ENCODE measurements around the gene ATP5F1D.

The ATP5F1D gene

DNA sequence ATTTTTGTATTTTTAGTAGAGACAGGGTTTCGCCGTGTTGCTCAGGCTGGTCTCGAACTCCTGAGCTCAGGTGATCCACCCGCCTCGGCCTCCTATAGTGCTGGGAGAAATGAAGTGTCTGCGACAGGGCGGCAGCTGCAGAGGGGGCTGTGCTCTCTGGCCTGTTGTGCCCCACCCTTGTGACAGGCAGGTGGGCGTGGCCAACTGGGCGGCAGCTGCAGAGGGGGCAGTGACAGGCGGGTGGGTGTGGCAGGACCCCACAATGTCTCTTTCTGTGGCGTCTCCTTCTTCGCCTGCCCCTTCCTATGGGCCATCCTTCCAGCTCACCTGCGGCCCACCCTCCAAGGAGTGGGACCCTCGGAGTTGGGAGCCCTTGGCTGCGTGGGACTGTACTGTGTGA, 24.2 kb upstream of the ATP5F1D start:
- Histone ChIP-seq H3K9me3 (ENCODE audit: insufficient read depth, low read length) (no peaks in the 10 kb centered on the region), H3K36me3 (ENCODE audit: insufficient read depth, insufficient read length, low read length) (peaks cover 79% of the 10 kb centered on the region), H3K27me3 (ENCODE audit: insufficient read depth, insufficient read length) (no peaks in the 10 kb centered on the region), H3K9ac (ENCODE audit: insufficient read length, low read depth) (no peak overlapping the region), H3K4me1 (ENCODE audit: insufficient read depth, insufficient read length) (peaks cover 46% of the 10 kb centered on the region), H3K4me3 (ENCODE audit: insufficient read length, low read depth) (no peak overlapping the region)
- no peak for TF ChIP-seq SUZ12 (IDR thresholded peaks at IDR 0.05; ENCODE audit: extremely low read depth, insufficient read depth, insufficient read length)
- TF ChIP-seq YY1 (IDR thresholded peaks at IDR 0.05; ENCODE audit: insufficient read depth, insufficient read length): no peak
- no peak for TF ChIP-seq ZNF274 (IDR thresholded peaks at IDR 0.05; ENCODE audit: low read depth, low read length)
- no peak for DNase-seq (ENCODE audit: low read depth, low spot score)

DNA sequence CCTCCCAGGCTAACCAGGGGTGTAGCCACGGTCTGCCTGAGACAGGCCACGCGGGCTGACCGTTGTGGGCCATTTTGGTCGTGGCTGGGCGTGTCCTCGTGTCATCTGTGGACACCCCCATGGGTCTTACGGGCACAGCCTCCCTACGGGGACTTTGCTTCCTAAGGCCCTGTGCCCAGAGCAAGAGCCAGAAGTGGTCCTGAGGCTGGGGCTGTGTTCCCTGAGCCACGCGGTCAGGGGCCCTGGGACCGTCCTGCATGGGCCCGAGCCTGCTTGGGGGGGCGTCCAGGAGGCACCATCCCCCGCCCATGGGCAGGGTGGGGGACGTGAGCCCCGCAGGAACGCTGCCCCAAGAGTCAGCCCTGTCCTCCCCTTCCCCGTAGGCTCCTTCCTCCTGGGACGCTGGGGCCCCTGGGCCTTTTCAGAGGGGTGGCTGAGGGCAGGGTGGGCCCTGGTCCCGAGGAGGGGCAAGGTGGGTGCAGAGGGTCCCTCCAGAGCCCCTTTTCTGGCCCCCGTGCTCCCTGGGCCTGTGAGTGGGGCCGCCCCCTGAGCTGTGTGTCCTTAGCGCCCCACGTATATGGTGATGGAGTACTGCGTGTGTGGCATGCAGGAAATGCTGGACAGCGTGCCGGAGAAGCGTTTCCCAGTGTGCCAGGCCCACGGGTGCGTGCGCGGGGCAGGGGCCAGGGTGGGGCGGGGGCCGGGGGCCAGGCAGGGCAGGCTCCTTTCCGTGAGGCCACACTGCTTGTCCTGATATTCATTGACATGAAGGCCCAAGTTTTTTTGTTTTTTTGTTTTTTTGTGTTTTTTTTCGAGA, 22.6 kb upstream of the ATP5F1D start:
- Histone ChIP-seq H3K4me3 (ENCODE audit: insufficient read length, low read depth) (no peak overlapping the region), H3K9ac (ENCODE audit: insufficient read length, low read depth) (no peak overlapping the region), H3K4me1 (ENCODE audit: insufficient read depth, insufficient read length) (peaks cover 49% of the 10 kb centered on the region), H3K36me3 (ENCODE audit: insufficient read depth, insufficient read length, low read length) (peaks cover 84% of the 10 kb centered on the region), H3K9me3 (ENCODE audit: insufficient read depth, low read length) (no peaks in the 10 kb centered on the region), H3K27me3 (ENCODE audit: insufficient read depth, insufficient read length) (no peaks in the 10 kb centered on the region)
- TF ChIP-seq SUZ12 (IDR thresholded peaks at IDR 0.05; ENCODE audit: extremely low read depth, insufficient read depth, insufficient read length) (no peak), YY1 (IDR thresholded peaks at IDR 0.05; ENCODE audit: insufficient read depth, insufficient read length) (no peak), ZNF274 (IDR thresholded peaks at IDR 0.05; ENCODE audit: low read depth, low read length) (no peak)
- no peak for DNase-seq (ENCODE audit: low read depth, low spot score)

DNA sequence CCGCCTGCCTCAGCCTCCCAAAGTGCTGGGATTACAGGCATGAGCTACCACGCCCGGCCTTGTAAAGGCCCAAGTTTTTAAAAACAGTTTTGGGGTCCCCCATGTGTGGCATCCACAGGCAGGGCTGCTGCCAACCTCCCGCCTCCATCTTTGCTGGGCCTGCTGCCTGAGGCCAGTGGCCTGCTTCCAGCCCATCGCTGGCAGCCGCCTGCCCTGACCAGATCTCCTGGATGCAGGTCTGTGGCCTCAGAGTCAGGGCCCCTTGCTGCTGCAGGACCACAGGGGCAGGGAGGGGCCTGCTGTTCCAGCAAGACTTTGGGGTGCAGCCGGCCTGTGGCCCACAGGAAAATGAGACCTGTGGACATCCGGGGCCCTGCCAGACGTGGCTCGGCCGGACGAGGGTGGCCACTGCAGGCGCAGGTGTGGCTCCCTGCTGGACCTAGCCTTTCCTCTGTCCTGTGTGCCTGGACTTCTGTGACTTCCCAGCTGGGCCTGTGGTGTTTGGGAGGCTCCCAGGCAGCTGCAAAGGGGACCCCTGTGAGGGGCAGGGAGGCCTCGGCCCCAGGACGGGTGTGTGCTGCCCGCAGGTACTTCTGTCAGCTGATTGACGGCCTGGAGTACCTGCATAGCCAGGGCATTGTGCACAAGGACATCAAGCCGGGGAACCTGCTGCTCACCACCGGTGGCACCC, 21.6 kb upstream of the ATP5F1D start:
- H3K36me3 ChIP-seq (ENCODE audit: insufficient read depth, insufficient read length, low read length): peaks cover 84% of the 10 kb centered on the region
- H3K9me3 ChIP-seq (ENCODE audit: insufficient read depth, low read length): no peaks in the 10 kb centered on the region
- no peak overlapping the region for H3K9ac ChIP-seq (ENCODE audit: insufficient read length, low read depth)
- no peak overlapping the region for H3K4me3 ChIP-seq (ENCODE audit: insufficient read length, low read depth)
- no peak for DNase-seq (ENCODE audit: low read depth, low spot score)
- no peak for TF ChIP-seq SUZ12 (IDR thresholded peaks at IDR 0.05; ENCODE audit: extremely low read depth, insufficient read depth, insufficient read length)
- no peak for TF ChIP-seq ZNF274 (IDR thresholded peaks at IDR 0.05; ENCODE audit: low read depth, low read length)
- no peak for TF ChIP-seq YY1 (IDR thresholded peaks at IDR 0.05; ENCODE audit: insufficient read depth, insufficient read length)
- H3K4me1 ChIP-seq (ENCODE audit: insufficient read depth, insufficient read length): peaks cover 44% of the 10 kb centered on the region
- H3K27me3 ChIP-seq (ENCODE audit: insufficient read depth, insufficient read length): no peaks in the 10 kb centered on the region

DNA sequence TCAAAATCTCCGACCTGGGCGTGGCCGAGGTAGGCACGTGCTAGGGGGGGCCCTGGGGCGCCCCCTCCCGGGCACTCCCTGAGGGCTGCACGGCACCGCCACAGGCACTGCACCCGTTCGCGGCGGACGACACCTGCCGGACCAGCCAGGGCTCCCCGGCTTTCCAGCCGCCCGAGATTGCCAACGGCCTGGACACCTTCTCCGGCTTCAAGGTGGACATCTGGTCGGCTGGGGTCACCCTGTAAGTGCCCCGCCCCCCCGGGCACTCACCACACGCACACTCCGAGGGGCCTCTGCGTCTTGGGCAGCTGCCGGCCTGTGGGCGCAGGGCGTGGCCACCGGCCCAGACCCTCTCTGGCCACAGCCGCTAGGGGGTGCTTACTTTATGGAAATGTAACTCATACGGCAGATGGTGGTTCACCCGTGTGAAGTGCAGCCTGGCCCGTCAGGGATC, 21.0 kb upstream of the ATP5F1D start:
- TF ChIP-seq ZNF274 (IDR thresholded peaks at IDR 0.05; ENCODE audit: low read depth, low read length) (no peak), SUZ12 (IDR thresholded peaks at IDR 0.05; ENCODE audit: extremely low read depth, insufficient read depth, insufficient read length) (no peak), YY1 (IDR thresholded peaks at IDR 0.05; ENCODE audit: insufficient read depth, insufficient read length) (no peak)
- H3K4me1 ChIP-seq (ENCODE audit: insufficient read depth, insufficient read length): peaks cover 39% of the 10 kb centered on the region
- no peak for DNase-seq (ENCODE audit: low read depth, low spot score)
- H3K4me3 ChIP-seq (ENCODE audit: insufficient read length, low read depth): no peak overlapping the region
- H3K36me3 ChIP-seq (ENCODE audit: insufficient read depth, insufficient read length, low read length): peaks cover 82% of the 10 kb centered on the region
- no peaks in the 10 kb centered on the region for H3K9me3 ChIP-seq (ENCODE audit: insufficient read depth, low read length)
- H3K27me3 ChIP-seq (ENCODE audit: insufficient read depth, insufficient read length): no peaks in the 10 kb centered on the region
- no peak overlapping the region for H3K9ac ChIP-seq (ENCODE audit: insufficient read length, low read depth)

DNA sequence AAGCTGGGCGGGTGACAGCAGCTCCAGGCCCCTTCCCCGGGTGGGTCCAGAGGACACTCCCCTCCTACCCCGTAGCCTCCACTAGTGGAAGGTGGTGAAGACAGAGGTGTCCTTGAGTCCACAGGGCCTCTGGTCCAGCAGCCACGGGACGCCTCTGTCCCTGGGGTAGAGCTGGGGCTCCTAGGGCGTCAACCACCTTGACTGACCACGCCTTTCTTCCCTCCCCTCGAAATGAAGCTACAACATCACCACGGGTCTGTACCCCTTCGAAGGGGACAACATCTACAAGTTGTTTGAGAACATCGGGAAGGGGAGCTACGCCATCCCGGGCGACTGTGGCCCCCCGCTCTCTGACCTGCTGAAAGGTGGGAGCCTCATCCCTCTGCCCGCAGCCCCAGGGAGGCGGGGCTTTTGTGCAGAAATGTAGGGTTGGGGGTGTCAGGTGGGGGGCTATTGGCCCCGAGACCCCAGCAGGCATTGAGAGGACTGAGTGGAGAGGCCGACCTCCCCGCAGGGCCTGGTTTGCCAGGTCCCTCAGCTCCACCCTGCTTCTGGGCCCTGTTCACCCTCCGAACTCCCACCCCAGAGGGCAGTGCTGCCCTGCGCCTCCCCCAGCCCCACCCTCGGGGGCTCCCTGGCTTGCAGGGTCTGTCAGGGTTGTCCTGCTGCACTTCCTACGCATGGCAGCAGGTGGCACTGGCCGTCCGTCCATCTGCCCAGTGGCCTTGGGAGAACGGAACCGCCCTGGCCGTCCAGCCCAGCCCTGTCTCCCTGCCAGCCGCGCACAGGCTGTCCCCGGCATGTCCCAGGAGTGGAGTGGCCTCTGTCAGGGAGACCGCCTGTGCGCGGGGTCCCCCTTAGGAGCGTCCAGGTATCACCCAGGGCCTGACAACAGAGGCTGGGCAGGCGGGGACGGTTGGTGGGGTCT, 20.3 kb upstream of the ATP5F1D start:
- Histone ChIP-seq H3K36me3 (ENCODE audit: insufficient read depth, insufficient read length, low read length) (peaks cover 85% of the 10 kb centered on the region), H3K9ac (ENCODE audit: insufficient read length, low read depth) (no peak overlapping the region), H3K27me3 (ENCODE audit: insufficient read depth, insufficient read length) (no peaks in the 10 kb centered on the region), H3K4me3 (ENCODE audit: insufficient read length, low read depth) (no peak overlapping the region), H3K4me1 (ENCODE audit: insufficient read depth, insufficient read length) (peaks cover 36% of the 10 kb centered on the region), H3K9me3 (ENCODE audit: insufficient read depth, low read length) (no peaks in the 10 kb centered on the region)
- no peak for DNase-seq (ENCODE audit: low read depth, low spot score)
- TF ChIP-seq ZNF274 (IDR thresholded peaks at IDR 0.05; ENCODE audit: low read depth, low read length) (no peak), YY1 (IDR thresholded peaks at IDR 0.05; ENCODE audit: insufficient read depth, insufficient read length) (no peak), SUZ12 (IDR thresholded peaks at IDR 0.05; ENCODE audit: extremely low read depth, insufficient read depth, insufficient read length) (no peak)

DNA sequence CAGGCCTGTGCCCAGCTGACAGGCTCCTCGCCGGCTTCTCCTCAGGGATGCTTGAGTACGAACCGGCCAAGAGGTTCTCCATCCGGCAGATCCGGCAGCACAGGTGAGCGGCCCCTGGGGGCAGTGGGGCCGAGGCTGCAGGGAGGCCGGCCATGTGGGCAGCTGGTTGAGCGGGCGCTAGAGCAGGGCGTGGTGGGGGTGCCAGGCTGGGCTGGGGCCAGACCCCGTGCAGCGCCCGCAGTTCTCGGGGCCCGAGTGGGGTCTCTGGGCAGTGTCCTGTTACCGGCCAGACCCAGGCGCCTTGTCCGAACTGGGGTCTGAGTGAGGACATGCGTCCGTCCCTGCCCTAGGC, 19.7 kb upstream of the ATP5F1D start:
- TF ChIP-seq ZNF274 (IDR thresholded peaks at IDR 0.05; ENCODE audit: low read depth, low read length) (no peak), SUZ12 (IDR thresholded peaks at IDR 0.05; ENCODE audit: extremely low read depth, insufficient read depth, insufficient read length) (no peak), YY1 (IDR thresholded peaks at IDR 0.05; ENCODE audit: insufficient read depth, insufficient read length) (no peak)
- Histone ChIP-seq H3K9me3 (ENCODE audit: insufficient read depth, low read length) (no peaks in the 10 kb centered on the region), H3K27me3 (ENCODE audit: insufficient read depth, insufficient read length) (no peaks in the 10 kb centered on the region), H3K36me3 (ENCODE audit: insufficient read depth, insufficient read length, low read length) (peaks cover 88% of the 10 kb centered on the region), H3K9ac (ENCODE audit: insufficient read length, low read depth) (no peak overlapping the region), H3K4me3 (ENCODE audit: insufficient read length, low read depth) (no peak overlapping the region), H3K4me1 (ENCODE audit: insufficient read depth, insufficient read length) (peaks cover 32% of the 10 kb centered on the region)
- DNase-seq (ENCODE audit: low read depth, low spot score): no peak
